H1 (cell line): ENCODE results near the gene PSKH1. TPM values are rescaled to one million over a fixed set of nuclear protein-coding genes. Genes with fewer than 3 reads are reported as not detected.

Source experiments
- CTCF ChIA-PET: fragments of 300-600 bp; sonication (Branson Sonifier 250); formaldehyde crosslinking; loops from one replicate; lab custom pipeline; 2021; ENCODE audit not compliant: partially characterized antibody; lab: Charles Lee
- POLR2A ChIA-PET: fragments of 300-600 bp; sonication (Branson Sonifier 250); formaldehyde crosslinking; loops from one replicate; lab custom pipeline; 2021; ENCODE audit warnings: inconsistent platforms; ENCODE audit not compliant: partially characterized antibody; lab: Charles Lee
- DNase-seq, 2 experiments: peaks; one replicate each; pipeline versions ENCODE4 v3.0.0 to v3.0.0-alpha.2; 2010 to 2022; ENCODE audit warnings: low spot score in 2 of 2, low read depth in 1 of 2, mixed read lengths in 1 of 2
- FAIRE-seq: peaks from 2 replicates; lab custom pipeline; 2011; peaks lifted over from hg19 to GRCh38; lab: Jason Lieb, UNC
- H2AFZ ChIP-seq: 2 replicates; pipeline ENCODE4 v1.8.1; 2012; ENCODE audit warnings: low read length, inconsistent platforms
- H2AK5ac ChIP-seq: 2 replicates; pipeline ENCODE4 v1.6.1; 2013; ENCODE audit warnings: low read depth, low read length
- H2BK120ac ChIP-seq: replicated peaks from 2 replicates; pipeline ENCODE3; 2013; ENCODE audit warnings: low read depth, low read length, inconsistent platforms
- H2BK12ac ChIP-seq: 2 replicates; pipeline ENCODE4 v1.6.1; 2013; ENCODE audit warnings: low read depth, low read length
- H2BK15ac ChIP-seq: 2 replicates; pipeline ENCODE4 v1.6.1; 2013; ENCODE audit warnings: low read length
- H2BK20ac ChIP-seq: 2 replicates; pipeline ENCODE4 v1.6.1; 2013; ENCODE audit warnings: low read length
- H2BK5ac ChIP-seq: 2 replicates; pipeline ENCODE4 v1.6.1; 2013; ENCODE audit warnings: low read depth, low read length
- H3K14ac ChIP-seq: 2 replicates; pipeline ENCODE4 v1.6.1; 2013; ENCODE audit warnings: inconsistent platforms; ENCODE audit not compliant: insufficient read length
- H3K18ac ChIP-seq: 2 replicates; pipeline ENCODE4 v1.6.1; 2013; ENCODE audit warnings: low read length; ENCODE audit errors: extremely low read depth
- H3K23ac ChIP-seq: 2 replicates; pipeline ENCODE4 v1.6.1; 2013; ENCODE audit warnings: inconsistent platforms; ENCODE audit not compliant: insufficient read length
- H3K23me2 ChIP-seq: 2 replicates; pipeline ENCODE4 v1.6.1; 2013; ENCODE audit warnings: low read depth, low read length
- H3K27ac ChIP-seq: 2 replicates; pipeline ENCODE4 v1.6.1; 2011; ENCODE audit warnings: low read depth, low read length, inconsistent platforms
- H3K27me3 ChIP-seq, 4 experiments: replicated peaks in 1 of 4; 1 replicate in 1 of 4; 2 replicates in 3 of 4; pipeline versions ENCODE4 v1.6.1 to v1.8.1; 2011 to 2013; ENCODE audit warnings: low read length in 3 of 4, mild to moderate bottlenecking in 3 of 4, inconsistent platforms in 2 of 4, mixed read lengths in 2 of 4, moderate library complexity in 1 of 4; ENCODE audit not compliant: control insufficient read depth in 3 of 4, insufficient read depth in 3 of 4; ENCODE audit errors: extremely low read depth in 1 of 4
- H3K36me3 ChIP-seq, 4 experiments: 2 replicates each; pipeline versions ENCODE4 v1.6.1 to v1.8.1; 2011 to 2013; ENCODE audit warnings: mild to moderate bottlenecking in 4 of 4, low read length in 3 of 4, moderate library complexity in 2 of 4, control low read depth in 1 of 4, inconsistent platforms in 1 of 4; ENCODE audit not compliant: insufficient read depth in 4 of 4, control insufficient read depth in 2 of 4
- H3K4ac ChIP-seq: replicated peaks from 2 replicates; pipeline ENCODE3; 2013; ENCODE audit warnings: low read length, low read depth, mixed read lengths, inconsistent platforms; ENCODE audit not compliant: insufficient read length
- H3K4me1 ChIP-seq, 4 experiments: replicated peaks in 1 of 4; 1 replicate in 1 of 4; 2 replicates in 3 of 4; pipeline versions ENCODE4 v1.6.1 to v1.8.1; 2011 to 2013; ENCODE audit warnings: low read length in 3 of 4, inconsistent platforms in 2 of 4, mixed read lengths in 1 of 4; ENCODE audit not compliant: insufficient read depth in 4 of 4, control insufficient read depth in 3 of 4
- H3K4me2 ChIP-seq, 2 experiments: 2 replicates each; pipeline versions ENCODE4 v1.6.1 to v1.8.1; 2011 to 2013; ENCODE audit warnings: low read depth in 2 of 2, low read length in 2 of 2, control low read depth in 1 of 2, inconsistent platforms in 1 of 2, mild to moderate bottlenecking in 1 of 2; ENCODE audit not compliant: insufficient read depth in 1 of 2
- H3K4me3 ChIP-seq, 4 experiments: fragments of 200-600, 300-600 bp in 1 of 4; sonication (generic), shearing (Covaris generic), sonication (Bioruptor Twin) in 1 of 4; 2 replicates each; pipeline versions ENCODE4 v1.5.1 to v1.8.1; 2011 to 2016; ENCODE audit warnings: low read length in 4 of 4, low read depth in 3 of 4, control low read depth in 2 of 4, inconsistent platforms in 2 of 4, mild to moderate bottlenecking in 2 of 4, mixed read lengths in 1 of 4, moderate library complexity in 1 of 4; ENCODE audit not compliant: insufficient read depth in 2 of 4; ENCODE audit errors: extremely low read depth in 1 of 4
- H3K56ac ChIP-seq: replicated peaks from 2 replicates; pipeline ENCODE3; 2013; ENCODE audit warnings: low read depth, mild to moderate bottlenecking, mixed read lengths, low read length, inconsistent platforms; ENCODE audit not compliant: insufficient read length
- H3K79me1 ChIP-seq: 2 replicates; pipeline ENCODE4 v1.6.1; 2013; ENCODE audit warnings: low read depth, low read length, control low read depth
- H3K79me2 ChIP-seq, 2 experiments: 2 replicates each; pipeline versions ENCODE4 v1.6.1 to v1.8.1; 2012 to 2013; ENCODE audit warnings: low read length in 2 of 2, mild to moderate bottlenecking in 2 of 2, inconsistent platforms in 1 of 2; ENCODE audit not compliant: insufficient read depth in 2 of 2, control insufficient read depth in 1 of 2
- H3K9ac ChIP-seq, 4 experiments: replicated peaks in 1 of 4; 1 replicate in 1 of 4; 2 replicates in 3 of 4; pipeline versions ENCODE4 v1.6.1 to v1.8.1; 2011 to 2013; ENCODE audit warnings: low read depth in 3 of 4, low read length in 3 of 4, control low read depth in 2 of 4, mild to moderate bottlenecking in 2 of 4, moderate library complexity in 2 of 4, inconsistent platforms in 1 of 4; ENCODE audit errors: extremely low read depth in 1 of 4
- H3K9me3 ChIP-seq, 2 experiments: 2 replicates each; pipeline versions ENCODE4 v1.6.1 to v1.8.1; 2012 to 2013; ENCODE audit warnings: mild to moderate bottlenecking in 2 of 2, moderate library complexity in 2 of 2, control low read depth in 1 of 2, inconsistent platforms in 1 of 2, low read depth in 1 of 2, low read length in 1 of 2, mixed read lengths in 1 of 2; ENCODE audit not compliant: insufficient read depth in 2 of 2
- H4K20me1 ChIP-seq, 2 experiments: replicated peaks in 1 of 2; 2 replicates each; pipeline versions ENCODE3 to v1.8.1; 2011 to 2013; ENCODE audit warnings: inconsistent platforms in 2 of 2, low read length in 2 of 2, mild to moderate bottlenecking in 1 of 2; ENCODE audit not compliant: insufficient read depth in 2 of 2, control insufficient read depth in 1 of 2
- H4K5ac ChIP-seq: 2 replicates; pipeline ENCODE4 v1.6.1; 2013; ENCODE audit warnings: low read length, low read depth, mixed read lengths, inconsistent platforms; ENCODE audit not compliant: insufficient read length
- H4K8ac ChIP-seq: 2 replicates; pipeline ENCODE4 v1.8.0; 2013; ENCODE audit warnings: mild to moderate bottlenecking, moderate library complexity, low read length, inconsistent platforms; ENCODE audit not compliant: insufficient read depth; ENCODE audit errors: extremely low read depth
- H4K91ac ChIP-seq: replicated peaks from 2 replicates; pipeline ENCODE3; 2013; ENCODE audit warnings: low read length, mixed read lengths, inconsistent platforms; ENCODE audit not compliant: insufficient read length
- ASH2L ChIP-seq: fragments of 200-600, 300-600 bp; sonication (generic); IDR thresholded peaks from one replicate; pipeline ENCODE4 v1.7.1; 2017; ENCODE audit warnings: low read length
- BRCA1 ChIP-seq: IDR thresholded peaks from 2 replicates; pipeline ENCODE4 v1.6.1; 2012; ENCODE audit warnings: low read depth, low read length, improper control_type of control experiment
- CBX8 ChIP-seq: fragments of 300-800, 300-1000 bp; sonication (generic); IDR thresholded peaks from 2 replicates; pipeline ENCODE4 v1.7.1; 2016; ENCODE audit warnings: low read depth, low read length, borderline replicate concordance
- CEBPB ChIP-seq: IDR thresholded peaks from 2 replicates; pipeline ENCODE4 v1.6.1; 2012; ENCODE audit warnings: low read depth, low read length
- KDM4A ChIP-seq: IDR thresholded peaks from one replicate; pipeline ENCODE4 v1.7.1; 2012; ENCODE audit warnings: low read depth, mild to moderate bottlenecking, moderate library complexity, low read length, inconsistent platforms; ENCODE audit not compliant: severe bottlenecking
- PHF8 ChIP-seq: fragments of 200-600 bp; sonication (generic); conservative IDR thresholded peaks from 2 replicates; pipeline ENCODE4 v1.7.1; 2012; ENCODE audit warnings: low read depth, mild to moderate bottlenecking, inconsistent platforms, low read length, moderate library complexity
- RAD21 ChIP-seq, 2 experiments: IDR thresholded peaks in 1 of 2; conservative IDR thresholded peaks in 1 of 2; 2 replicates each; pipeline ENCODE4 v1.6.1; 2011; ENCODE audit warnings: low read depth in 2 of 2, low read length in 2 of 2, improper control_type of control experiment in 1 of 2, inconsistent platforms in 1 of 2, mild to moderate bottlenecking in 1 of 2, moderate library complexity in 1 of 2
- SAP30 ChIP-seq: fragments of 300-600 bp; sonication (generic); IDR thresholded peaks from 2 replicates; pipeline ENCODE4 v1.7.1; 2012; ENCODE audit warnings: low read length, moderate library complexity, mild to moderate bottlenecking, inconsistent platforms; ENCODE audit not compliant: insufficient read depth, insufficient replicate concordance
- WGBS, 2 experiments: shearing (Covaris generic) in 1 of 2; methylation state at CpG; one replicate each; pipeline versions ENCODE4 v1.1.6 to v1.1.7; 2013 to 2015; ENCODE audit warnings: low lambda C conversion rate in 2 of 2, mixed read lengths in 2 of 2, inconsistent platforms in 1 of 2, low coverage in 1 of 2, missing lambda C conversion rate in 1 of 2; ENCODE audit not compliant: insufficient replicate concordance in 2 of 2, insufficient coverage in 1 of 2, insufficient read length in 1 of 2; ENCODE audit errors: extremely low coverage in 1 of 2, missing lambda C conversion rate in 1 of 2; 5-methylcytosine and 5-hydroxymethylcytosine counted together
- polyA plus RNA-seq, 7 experiments: library from polyadenylated mRNA; depleted of rRNA in 3 of 7; stranded (reverse) in 5 of 7; unstranded in 2 of 7; fragments of >200 nt in 5 of 7; fragments of 200-250 nt in 2 of 7; gene quantifications; 1 replicate in 5 of 7; 2 replicates in 1 of 7; 4 replicates in 1 of 7; pipeline versions ENCODE4 v1.2.1 to v1.2.3, GENCODE V29; 2011 to 2013; ENCODE audit warnings: missing spikeins in 2 of 7, mixed read lengths in 2 of 7
- total RNA-seq: library from RNA; stranded (reverse); fragmentation: NEBNext Ultra II Directional; extraction: Animal tissue kit (Norgen Biotek cat#: 25700); gene quantifications from 2 replicates; pipeline ENCODE4 v1.2.1, GENCODE V29; 2021
- TF ChIP-seq, protein P1 (sequence below): IDR thresholded peaks from 2 replicates; pipeline ENCODE4 v1.6.1; 2011; ENCODE audit warnings: low read depth, mild to moderate bottlenecking, low read length; ENCODE audit not compliant: insufficient read depth
- TF ChIP-seq, protein P2 (sequence below), 3 experiments: IDR thresholded peaks; 1 replicate in 2 of 3; 2 replicates in 1 of 3; pipeline versions ENCODE4 v1.5.1 to v1.6.1; 2011; ENCODE audit warnings: low read length in 3 of 3, mild to moderate bottlenecking in 3 of 3, inconsistent platforms in 2 of 3, low read depth in 1 of 3, moderate library complexity in 1 of 3; ENCODE audit not compliant: insufficient read depth in 1 of 3; ENCODE audit errors: control extremely low read depth in 1 of 3

Gene PSKH1
- total and polyA plus RNA-seq, 2 of the 8 experiments (the other 6 are each of a cell fraction or from before 2014, with no cell fraction given), result 24.8 to 51.0 TPM

DNA sequence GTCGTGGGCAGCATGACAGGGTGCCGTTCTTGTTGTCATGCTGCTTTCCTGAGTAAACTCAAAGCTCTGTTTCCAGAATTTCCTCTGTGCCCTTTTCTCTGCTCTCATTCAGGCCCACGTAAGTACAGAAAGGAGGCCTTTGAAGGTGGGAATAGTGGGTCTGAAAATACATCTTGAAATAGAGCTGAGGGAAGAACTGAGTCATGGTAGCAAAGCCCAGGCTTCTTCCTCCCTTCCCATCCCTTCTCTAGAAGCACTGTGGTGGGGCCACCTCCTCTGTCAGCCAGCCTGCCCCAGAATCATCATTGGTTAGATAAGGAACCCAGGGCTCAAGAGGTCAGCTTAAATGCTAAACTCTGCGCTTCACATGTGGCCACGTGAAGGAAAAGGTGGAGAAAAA, 29.2 kb downstream of the PSKH1 start:
- CTCF ChIA-PET, result interaction anchor here (0.6 to 27.1 kb wide), 8 partner anchors 11 to 169 kb away, joined by 3 to 623 read pairs (median 8); partner anchors contain the start of genes CTRL, EDC4, NRN1L and PSKH1
- TF ChIP-seq CEBPB (no peak), ASH2L (no peak), SAP30 (no peak), CBX8 (no peak), PHF8 (no peak), BRCA1 (no peak), KDM4A (no peak), RAD21 (IDR thresholded peaks at IDR 0.05 in 1 of 2, conservative IDR thresholded peaks at IDR 0.05 in 1 of 2; ENCODE audit: low read depth in 2 of 2, low read length in 2 of 2) (no peak)
- TF ChIP-seq, protein P1, sequence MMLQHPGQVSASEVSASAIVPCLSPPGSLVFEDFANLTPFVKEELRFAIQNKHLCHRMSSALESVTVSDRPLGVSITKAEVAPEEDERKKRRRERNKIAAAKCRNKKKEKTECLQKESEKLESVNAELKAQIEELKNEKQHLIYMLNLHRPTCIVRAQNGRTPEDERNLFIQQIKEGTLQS, result no peak
- TF ChIP-seq, protein P2, sequence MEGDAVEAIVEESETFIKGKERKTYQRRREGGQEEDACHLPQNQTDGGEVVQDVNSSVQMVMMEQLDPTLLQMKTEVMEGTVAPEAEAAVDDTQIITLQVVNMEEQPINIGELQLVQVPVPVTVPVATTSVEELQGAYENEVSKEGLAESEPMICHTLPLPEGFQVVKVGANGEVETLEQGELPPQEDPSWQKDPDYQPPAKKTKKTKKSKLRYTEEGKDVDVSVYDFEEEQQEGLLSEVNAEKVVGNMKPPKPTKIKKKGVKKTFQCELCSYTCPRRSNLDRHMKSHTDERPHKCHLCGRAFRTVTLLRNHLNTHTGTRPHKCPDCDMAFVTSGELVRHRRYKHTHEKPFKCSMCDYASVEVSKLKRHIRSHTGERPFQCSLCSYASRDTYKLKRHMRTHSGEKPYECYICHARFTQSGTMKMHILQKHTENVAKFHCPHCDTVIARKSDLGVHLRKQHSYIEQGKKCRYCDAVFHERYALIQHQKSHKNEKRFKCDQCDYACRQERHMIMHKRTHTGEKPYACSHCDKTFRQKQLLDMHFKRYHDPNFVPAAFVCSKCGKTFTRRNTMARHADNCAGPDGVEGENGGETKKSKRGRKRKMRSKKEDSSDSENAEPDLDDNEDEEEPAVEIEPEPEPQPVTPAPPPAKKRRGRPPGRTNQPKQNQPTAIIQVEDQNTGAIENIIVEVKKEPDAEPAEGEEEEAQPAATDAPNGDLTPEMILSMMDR (IDR thresholded peaks at IDR 0.05; ENCODE audit: control extremely low read depth in 1 of 3, insufficient read depth in 1 of 3, low read depth in 1 of 3, low read length in 3 of 3), result no peak

More for the DNA sequence above, 29.2 kb downstream of the PSKH1 start:
- Histone ChIP-seq H2BK15ac (no peak overlapping the region), H3K79me2 (no peaks in the 10 kb centered on the region; a peak in 1 of 4 replicates), H3K4me2 (no peak overlapping the region), H4K5ac (no peak overlapping the region), H3K18ac (no peak overlapping the region), H2AFZ (no peak overlapping the region), H3K36me3 (no peaks in the 10 kb centered on the region), H3K56ac (no peak overlapping the region), H2BK120ac (no peak overlapping the region), H2AK5ac (no peak overlapping the region), H3K9me3 (no peaks in the 10 kb centered on the region), H3K27ac (no peak overlapping the region), H4K91ac (no peak overlapping the region), H3K23me2 (no peaks in the 10 kb centered on the region), H3K23ac (no peak overlapping the region), H2BK12ac (no peak overlapping the region), H3K4me1 (peaks cover 0 to 8% (median 4%) of the 10 kb centered on the region in 4 experiments; a peak in 5 of 7 replicates), H2BK5ac (no peak overlapping the region), H3K4me3 (no peak overlapping the region), H3K79me1 (peaks cover 1% of the 10 kb centered on the region), H3K9ac (no peak overlapping the region), H2BK20ac (no peak overlapping the region), H3K14ac (no peak overlapping the region), H3K27me3 (no peaks in the 10 kb centered on the region), H3K4ac (no peak overlapping the region), H4K8ac (no peak overlapping the region), H4K20me1 (peaks cover 11 to 17% of the 10 kb centered on the region in 2 experiments)
- POLR2A ChIA-PET, result interaction anchor here (0.8 to 2.0 kb wide), 4 partner anchors 13 to 43 kb away, joined by 3 to 9 read pairs (median 4); partner anchors contain the start of gene NRN1L
- WGBS, 2 experiments, result 89% methylated on average over 5 of the region's 5 CpGs; no CpG with 5 or more reads in 1 of the 2 experiments
- FAIRE-seq (no peak), DNase-seq (no peak)
